Lower leg skin (tissue), 3 donors: ENCODE measurements around the gene ZFAND3.

Experiments
- CTCF ChIP-seq, 3 donors: fragments of 450-650 bp; IDR thresholded peaks; one replicate each; pipeline ENCODE4 v1.5.1; 2016; ENCODE audit warnings: antibody characterized with exemption in 3 of 3, mild to moderate bottlenecking in 3 of 3, moderate library complexity in 2 of 3
- POLR2A ChIP-seq, 2 donors: fragments of 450-650 bp; IDR thresholded peaks; one replicate each; pipeline ENCODE4 v1.6.1; 2016 to 2017; ENCODE audit warnings: antibody characterized with exemption in 2 of 2, mild to moderate bottlenecking in 1 of 2, moderate library complexity in 1 of 2

- TF ChIP-seq CTCF (IDR thresholded peaks at IDR 0.05): no peak
- no peak for TF ChIP-seq POLR2A (IDR thresholded peaks at IDR 0.05)
Observed at GRCh38 chr6:37920667-37921066, 101.1 kb downstream of the ZFAND3 start.
